ENCODE measurements around the gene FAM120AOS. TPM values are rescaled to one million over a fixed set of nuclear protein-coding genes. Genes with fewer than 3 reads are reported as not detected.

FAM120AOS gene
- total RNA-seq, 4 donors from 2014 or later, result 22.8 to 49.5 (median 32.4) TPM

- intact Hi-C loops (cut with DNase I; ENCODE audit: low total_unique reads), result no loop called here
- Histone ChIP-seq H3K4me1 (no peaks in the 10 kb centered on the region), H3K4me3 (no peak overlapping the region), H3K36me3 (no peaks in the 10 kb centered on the region), H3K9me3 (no peaks in the 10 kb centered on the region), H3K27me3 (no peaks in the 10 kb centered on the region), H3K27ac (no peak overlapping the region)
- TF ChIP-seq POLR2A (IDR thresholded peaks at IDR 0.05) (no peak), CTCF (IDR thresholded peaks at IDR 0.05 in 4 of 5, conservative IDR thresholded peaks at IDR 0.05 in 1 of 5) (no peak)
- no peak for ATAC-seq
- no peak for DNase-seq
- in situ Hi-C loops (cut with MboI; ENCODE audit: low sequenced_read_pairs in 4 of 4), result no loop called here
Measured at GRCh38 chr9:93419023-93419422, 34.4 kb downstream of the FAM120AOS start.

- intact Hi-C loops (cut with DNase I; ENCODE audit: low total_unique reads), result no loop called here
Measured at GRCh38 chr9:93417538-93417937, 35.8 kb downstream of the FAM120AOS start.

GRCh38 chr9:93416530-93417235 is 36.7 kb downstream of the FAM120AOS start:
- ATAC-seq (no peak), DNase-seq (no peak)
- Histone ChIP-seq H3K27ac (no peak overlapping the region), H3K36me3 (no peaks in the 10 kb centered on the region), H3K4me1 (no peaks in the 10 kb centered on the region), H3K4me3 (no peak overlapping the region), H3K27me3 (no peaks in the 10 kb centered on the region), H3K9me3 (no peaks in the 10 kb centered on the region)
- TF ChIP-seq CTCF (IDR thresholded peaks at IDR 0.05 in 4 of 5, conservative IDR thresholded peaks at IDR 0.05 in 1 of 5), result no peak
- TF ChIP-seq POLR2A (IDR thresholded peaks at IDR 0.05), result no peak
- in situ Hi-C loops (cut with MboI; ENCODE audit: low sequenced_read_pairs in 4 of 4), result no loop called here
- intact Hi-C loops (cut with DNase I; ENCODE audit: low total_unique reads), result no loop called here

More at GRCh38 chr9:93417538-93417937, 35.8 kb downstream of the FAM120AOS start:
- Histone ChIP-seq H3K36me3 (no peaks in the 10 kb centered on the region), H3K27me3 (no peaks in the 10 kb centered on the region), H3K4me3 (no peak overlapping the region), H3K9me3 (no peaks in the 10 kb centered on the region), H3K4me1 (no peaks in the 10 kb centered on the region), H3K27ac (no peak overlapping the region)
- no peak for DNase-seq
- ATAC-seq, result no peak
- TF ChIP-seq CTCF (IDR thresholded peaks at IDR 0.05 in 4 of 5, conservative IDR thresholded peaks at IDR 0.05 in 1 of 5) (no peak), POLR2A (IDR thresholded peaks at IDR 0.05) (no peak)
- in situ Hi-C loops (cut with MboI; ENCODE audit: low sequenced_read_pairs in 4 of 4), result no loop called here

- H3K4me1 ChIP-seq, result no peaks in the 10 kb centered on the region
- in situ Hi-C loops (cut with MboI; ENCODE audit: low sequenced_read_pairs in 4 of 4) (no loop called here), intact Hi-C loops (cut with DNase I; ENCODE audit: low total_unique reads) (no loop called here)
- no peaks in the 10 kb centered on the region for H3K9me3 ChIP-seq
- DNase-seq (no peak), ATAC-seq (no peak)
- no peak overlapping the region for H3K4me3 ChIP-seq
- TF ChIP-seq POLR2A (IDR thresholded peaks at IDR 0.05), result no peak
- no peaks in the 10 kb centered on the region for H3K27me3 ChIP-seq
- no peak overlapping the region for H3K27ac ChIP-seq
- no peaks in the 10 kb centered on the region for H3K36me3 ChIP-seq
Measured at GRCh38 chr9:93415176-93415690, 38.1 kb downstream of the FAM120AOS start.

- DNase-seq (no peak), ATAC-seq (no peak)
- Histone ChIP-seq H3K4me1 (no peaks in the 10 kb centered on the region), H3K36me3 (no peaks in the 10 kb centered on the region), H3K27ac (no peak overlapping the region), H3K9me3 (no peaks in the 10 kb centered on the region), H3K27me3 (no peaks in the 10 kb centered on the region), H3K4me3 (no peak overlapping the region)
- in situ Hi-C loops (cut with MboI; ENCODE audit: low sequenced_read_pairs in 4 of 4), result no loop called here
- intact Hi-C loops (cut with DNase I; ENCODE audit: low total_unique reads), result no loop called here
- no peak for TF ChIP-seq CTCF (IDR thresholded peaks at IDR 0.05 in 4 of 5, conservative IDR thresholded peaks at IDR 0.05 in 1 of 5)
- TF ChIP-seq POLR2A (IDR thresholded peaks at IDR 0.05), result no peak
Measured at GRCh38 chr9:93413530-93413929, 39.9 kb downstream of the FAM120AOS start.
